ENCODE data around the gene VTCN1.

- TF ChIP-seq CTCF (IDR thresholded peaks at IDR 0.05) (no peak), POLR2AphosphoS2 (conservative IDR thresholded peaks at IDR 0.05; ENCODE audit: low read length) (no peak), ZSCAN20 (CRISPR knock-in tag; IDR thresholded peaks at IDR 0.05) (no peak), RAD21 (conservative IDR thresholded peaks at IDR 0.05 in 1 of 2, IDR thresholded peaks at IDR 0.05 in 1 of 2) (no peak), SMC3 (IDR thresholded peaks at IDR 0.05) (no peak)
Measured at GRCh38 chr1:117257291-117257690, 46.6 kb upstream of the VTCN1 start.

Data from A549 (cell line).